Body of pancreas (tissue), 4 donors: Measurements from ENCODE around the gene GEMIN5. TPM values are rescaled to one million over a fixed set of nuclear protein-coding genes. Genes with fewer than 3 reads are reported as not detected.

Source experiments
- ATAC-seq: fragments of 150-250 bp; one replicate; pipeline ENCODE4 v1.9.1; 2016
- DNase-seq, 4 donors: peaks; one replicate each; pipeline ENCODE4 v3.0.0-alpha.2; 2019
- H3K27ac ChIP-seq, 4 donors: fragments of 200-600 bp; sonication (generic); 1 replicate in 3 of 4; 2 replicates in 1 of 4; pipeline versions ENCODE4 v1.5.1 to v1.6.1; 2016 to 2019; ENCODE audit warnings: mild to moderate bottlenecking in 1 of 4, mixed read lengths in 1 of 4, moderate library complexity in 1 of 4
- H3K27me3 ChIP-seq, 2 donors: fragments of 200-600 bp; sonication (generic); one replicate each; pipeline ENCODE4 v1.6.0; 2016; ENCODE audit warnings: mild to moderate bottlenecking in 1 of 2
- H3K36me3 ChIP-seq, 2 donors: fragments of 200-600 bp; sonication (generic); replicated peaks in 1 of 2; 2 replicates each; pipeline ENCODE4 v1.5.1; 2016; ENCODE audit warnings: low read depth in 2 of 2; ENCODE audit not compliant: insufficient read depth in 1 of 2
- H3K4me1 ChIP-seq: fragments of 200-600 bp; sonication (generic); one replicate; pipeline ENCODE4 v1.6.0; 2016
- H3K4me3 ChIP-seq, 2 donors: fragments of 200-600 bp; sonication (generic); 1 replicate in 1 of 2; 2 replicates in 1 of 2; pipeline ENCODE4 v1.5.1; 2016 to 2019
- H3K9me3 ChIP-seq, 3 donors: fragments of 200-600 bp; sonication (generic); 1 replicate in 2 of 3; 2 replicates in 1 of 3; pipeline ENCODE4 v1.5.1; 2016
- POLR2A ChIP-seq, 3 donors: fragments of 450-650 bp; IDR thresholded peaks; one replicate each; pipeline ENCODE4 v1.6.1; 2016; ENCODE audit warnings: antibody characterized with exemption in 3 of 3, mild to moderate bottlenecking in 2 of 3
- WGBS, 2 donors: methylation state at CpG; one replicate each; pipeline ENCODE4 v1.1.5; 2017; 5-methylcytosine and 5-hydroxymethylcytosine counted together
- intact Hi-C: fragments of 100-400 bp; cut with DNase I; formaldehyde crosslinking; loops from one replicate; pipeline ENCODE4 v1.15.1; 2023
- total RNA-seq, 2 donors: library from RNA; depleted of rRNA; stranded (reverse); fragments of >200 nt; gene quantifications; one replicate each; pipeline ENCODE4 v1.1.0, GENCODE V29; 2016
- TF ChIP-seq, protein P1 (sequence below), 7 experiments: fragments of 450-650 bp in 4 of 7; fragments of 200-600 bp in 3 of 7; sonication (generic) in 3 of 7; IDR thresholded peaks; one replicate each; pipeline ENCODE4 v1.5.1; 2016 to 2019; ENCODE audit warnings: antibody characterized with exemption in 7 of 7

GEMIN5 gene
- total RNA-seq, 2 donors from 2014 or later, result 5.7 to 8.2 TPM

DNA sequence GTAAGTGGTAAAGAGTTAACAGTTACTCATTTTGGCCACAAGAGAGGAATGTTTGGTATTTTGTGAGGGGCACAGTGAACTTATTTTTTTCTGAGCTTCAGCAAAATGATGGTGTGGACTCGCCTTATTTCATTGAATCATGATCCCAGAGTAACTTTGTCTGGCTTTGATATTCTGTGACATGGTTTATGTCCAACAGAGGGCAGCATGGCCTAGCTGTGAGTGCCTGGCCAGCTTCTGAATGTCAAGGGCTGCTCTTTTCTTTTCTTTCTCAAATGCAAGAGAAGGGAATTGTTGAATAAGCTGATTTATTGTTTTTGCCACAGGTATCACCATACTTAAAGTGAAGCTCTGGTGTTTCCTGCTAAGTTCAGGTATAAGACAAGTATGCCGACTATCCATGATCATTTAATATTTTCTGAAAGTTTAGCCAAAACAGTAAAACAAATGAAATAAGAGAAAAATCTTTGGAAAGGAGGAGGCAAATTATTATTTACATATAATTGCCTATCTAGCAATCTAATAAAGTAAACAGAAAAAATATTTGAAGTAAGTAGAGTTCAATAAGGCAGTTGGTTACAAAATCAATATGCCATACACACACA, 34.6 kb upstream of the GEMIN5 start:
- H3K27me3 ChIP-seq, result no peaks in the 10 kb centered on the region
- no peak overlapping the region for H3K4me3 ChIP-seq
- H3K9me3 ChIP-seq, result no peaks in the 10 kb centered on the region
- no peak for ATAC-seq
- intact Hi-C loops, result no loop called here
- WGBS, 2 donors, result 74 to 77% methylated on average over 2 of the region's 2 CpGs
- DNase-seq, result peak in 2 of 4 donors; percentile 6 to 15
- no peaks in the 10 kb centered on the region for H3K4me1 ChIP-seq
- H3K27ac ChIP-seq, result no peak overlapping the region
- TF ChIP-seq POLR2A (IDR thresholded peaks at IDR 0.05), result no peak
- TF ChIP-seq, protein P1, sequence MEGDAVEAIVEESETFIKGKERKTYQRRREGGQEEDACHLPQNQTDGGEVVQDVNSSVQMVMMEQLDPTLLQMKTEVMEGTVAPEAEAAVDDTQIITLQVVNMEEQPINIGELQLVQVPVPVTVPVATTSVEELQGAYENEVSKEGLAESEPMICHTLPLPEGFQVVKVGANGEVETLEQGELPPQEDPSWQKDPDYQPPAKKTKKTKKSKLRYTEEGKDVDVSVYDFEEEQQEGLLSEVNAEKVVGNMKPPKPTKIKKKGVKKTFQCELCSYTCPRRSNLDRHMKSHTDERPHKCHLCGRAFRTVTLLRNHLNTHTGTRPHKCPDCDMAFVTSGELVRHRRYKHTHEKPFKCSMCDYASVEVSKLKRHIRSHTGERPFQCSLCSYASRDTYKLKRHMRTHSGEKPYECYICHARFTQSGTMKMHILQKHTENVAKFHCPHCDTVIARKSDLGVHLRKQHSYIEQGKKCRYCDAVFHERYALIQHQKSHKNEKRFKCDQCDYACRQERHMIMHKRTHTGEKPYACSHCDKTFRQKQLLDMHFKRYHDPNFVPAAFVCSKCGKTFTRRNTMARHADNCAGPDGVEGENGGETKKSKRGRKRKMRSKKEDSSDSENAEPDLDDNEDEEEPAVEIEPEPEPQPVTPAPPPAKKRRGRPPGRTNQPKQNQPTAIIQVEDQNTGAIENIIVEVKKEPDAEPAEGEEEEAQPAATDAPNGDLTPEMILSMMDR (IDR thresholded peaks at IDR 0.05), result peak in 4 of 7 experiments; percentile 17 to 38 (median 22)
- H3K36me3 ChIP-seq, result peaks cover 0 to 2% of the 10 kb centered on the region in 2 donors

DNA sequence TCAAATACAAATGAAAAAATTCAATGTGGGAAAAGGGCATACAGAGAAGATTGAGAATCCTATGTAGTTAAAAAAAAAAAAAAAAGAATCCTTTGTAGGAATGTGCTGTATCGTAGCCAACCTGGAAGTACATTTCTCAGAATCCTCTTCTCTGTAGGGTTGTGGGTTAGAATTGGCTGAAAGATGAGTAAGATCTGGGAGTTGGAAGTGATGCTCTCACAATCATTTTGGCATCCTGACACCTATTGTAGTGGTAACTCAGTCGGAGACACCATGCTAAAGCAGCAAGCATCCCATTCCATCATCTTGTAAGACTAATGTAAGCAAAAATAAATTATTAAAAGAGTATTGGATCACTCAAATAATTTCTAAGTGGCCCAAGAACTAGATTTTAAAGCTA, 33.5 kb upstream of the GEMIN5 start:
- no peaks in the 10 kb centered on the region for H3K27me3 ChIP-seq
- DNase-seq (no peak), ATAC-seq (no peak)
- H3K27ac ChIP-seq, result no peak overlapping the region
- no peaks in the 10 kb centered on the region for H3K4me1 ChIP-seq
- no peaks in the 10 kb centered on the region for H3K9me3 ChIP-seq
- intact Hi-C loops, result no loop called here
- 85 to 88% methylated on average over 2 of the region's 2 CpGs for WGBS, 2 donors
- H3K4me3 ChIP-seq, result no peak overlapping the region
- H3K36me3 ChIP-seq, result peaks cover 0 to 4% of the 10 kb centered on the region in 2 donors
- TF ChIP-seq, protein P1 (IDR thresholded peaks at IDR 0.05), result no peak
- no peak for TF ChIP-seq POLR2A (IDR thresholded peaks at IDR 0.05)

DNA sequence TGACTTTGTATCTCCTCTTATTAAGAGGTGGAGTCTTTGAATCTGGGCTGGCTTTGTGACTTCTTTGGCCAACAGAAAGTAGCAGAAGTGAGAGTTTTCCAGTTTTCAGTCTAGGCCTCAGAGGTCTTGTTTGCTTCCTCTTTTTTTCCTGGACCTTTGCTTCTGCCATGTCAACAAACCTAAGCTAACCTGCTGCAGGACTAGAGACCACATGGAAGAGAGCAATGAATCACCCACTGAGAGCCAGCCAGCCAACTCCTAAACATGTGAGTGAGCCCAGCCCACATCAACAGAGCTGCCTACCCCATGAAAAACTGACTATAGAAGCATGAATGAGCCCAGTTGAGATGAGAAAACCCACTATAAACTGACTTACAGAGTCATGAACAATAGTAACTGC, 32.7 kb upstream of the GEMIN5 start:
- intact Hi-C loops, result no loop called here
- ATAC-seq (no peak), DNase-seq (no peak)
- H3K4me1 ChIP-seq, result no peaks in the 10 kb centered on the region
- no peak overlapping the region for H3K4me3 ChIP-seq
- TF ChIP-seq, protein P1 (IDR thresholded peaks at IDR 0.05), result no peak
- TF ChIP-seq POLR2A (IDR thresholded peaks at IDR 0.05), result no peak
- peaks cover 0 to 5% of the 10 kb centered on the region in 2 donors for H3K36me3 ChIP-seq
- no peaks in the 10 kb centered on the region for H3K9me3 ChIP-seq
- no peaks in the 10 kb centered on the region for H3K27me3 ChIP-seq
- no peak overlapping the region for H3K27ac ChIP-seq

DNA sequence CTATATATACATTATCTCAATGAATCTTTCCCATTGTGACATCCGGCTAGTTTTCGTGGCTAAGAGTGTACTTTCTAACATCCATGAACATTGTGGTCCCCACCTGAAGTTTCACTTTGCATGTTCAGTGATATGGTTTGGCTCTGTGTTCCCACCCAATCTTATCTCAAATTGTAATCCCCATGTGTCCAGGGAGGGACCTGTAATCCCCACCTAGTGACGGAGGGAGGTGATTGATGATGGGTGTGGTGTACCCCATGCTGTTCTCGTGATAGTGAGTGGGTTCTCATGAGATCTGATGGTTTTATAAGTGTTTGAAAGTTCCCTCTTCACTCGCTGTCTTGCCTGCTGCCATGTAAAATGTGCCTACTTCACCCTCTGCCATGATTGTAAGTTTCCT, 30.9 kb upstream of the GEMIN5 start:
- Histone ChIP-seq H3K4me3 (no peak overlapping the region), H3K27me3 (no peaks in the 10 kb centered on the region)

More for the DNA sequence above, 30.9 kb upstream of the GEMIN5 start:
- Histone ChIP-seq H3K4me1 (no peaks in the 10 kb centered on the region), H3K9me3 (no peaks in the 10 kb centered on the region), H3K36me3 (peaks cover 0 to 5% of the 10 kb centered on the region in 2 donors), H3K27ac (no peak overlapping the region)
- intact Hi-C loops, result no loop called here
- DNase-seq (no peak), ATAC-seq (no peak)
- TF ChIP-seq, protein P1 (IDR thresholded peaks at IDR 0.05), result no peak
- TF ChIP-seq POLR2A (IDR thresholded peaks at IDR 0.05), result no peak
- 89 to 96% methylated on average over 5 of the region's 5 CpGs for WGBS, 2 donors
